Peyer's patch (tissue), 4 donors: ENCODE results near the gene ACACA. TPM values are rescaled to one million over a fixed set of nuclear protein-coding genes. Genes with fewer than 3 reads are reported as not detected.

ENCODE experiments used
- DNase-seq, 3 donors: peaks; one replicate each; pipeline ENCODE4 v3.0.0-alpha.2; 2017 to 2019
- H3K27ac ChIP-seq, 4 donors: fragments of 200-600 bp; sonication (generic); one replicate each; pipeline ENCODE4 v1.5.1; 2016 to 2019
- H3K27me3 ChIP-seq, 2 donors: fragments of 200-600 bp; sonication (generic); one replicate each; pipeline ENCODE4 v1.5.1; 2019
- H3K36me3 ChIP-seq, 3 donors: fragments of 200-600 bp; sonication (generic); one replicate each; pipeline ENCODE4 v1.5.1; 2016 to 2019
- H3K4me1 ChIP-seq, 4 donors: fragments of 200-600 bp; sonication (generic); one replicate each; pipeline ENCODE4 v1.5.1; 2016 to 2019
- H3K4me3 ChIP-seq, 4 donors: fragments of 200-600 bp; sonication (generic); 1 replicate in 3 of 4; 2 replicates in 1 of 4; pipeline ENCODE4 v1.5.1; 2016 to 2019; ENCODE audit warnings: mild to moderate bottlenecking in 1 of 4
- H3K9me3 ChIP-seq, 4 donors: fragments of 200-600 bp; sonication (generic); one replicate each; pipeline ENCODE4 v1.5.1; 2016 to 2019; ENCODE audit warnings: mild to moderate bottlenecking in 1 of 4
- CTCF ChIP-seq, 6 experiments: fragments of 450-650 bp in 4 of 6; fragments of 200-600 bp in 2 of 6; sonication (generic) in 1 of 6; IDR thresholded peaks; one replicate each; pipeline ENCODE4 v1.5.1; 2017 to 2019; ENCODE audit warnings: antibody characterized with exemption in 6 of 6, mild to moderate bottlenecking in 3 of 6, moderate library complexity in 1 of 6
- POLR2A ChIP-seq, 2 donors: fragments of 450-650 bp; IDR thresholded peaks; one replicate each; pipeline ENCODE4 v1.5.1; 2017; ENCODE audit warnings: antibody characterized with exemption in 2 of 2, mild to moderate bottlenecking in 2 of 2, moderate library complexity in 2 of 2
- total RNA-seq, 4 donors: library from RNA; depleted of rRNA; stranded (reverse); fragments of >200 nt; gene quantifications; one replicate each; pipeline ENCODE4 v1.1.0, GENCODE V29; 2016

Gene ACACA
- total RNA-seq, 4 donors from 2014 or later: 31.7 to 71.7 (median 43.0) TPM

GRCh38 chr17:37225465-37225864, 181.2 kb downstream of the ACACA start:
- H3K27me3 ChIP-seq: no peaks in the 10 kb centered on the region
- H3K27ac ChIP-seq: no peak overlapping the region
- no peak overlapping the region for H3K4me3 ChIP-seq
- no peak for DNase-seq
- H3K9me3 ChIP-seq: no peaks in the 10 kb centered on the region
- H3K4me1 ChIP-seq: no peaks in the 10 kb centered on the region
- H3K36me3 ChIP-seq: peaks cover 0 to 37% (median 0%) of the 10 kb centered on the region in 3 donors
- TF ChIP-seq POLR2A (IDR thresholded peaks at IDR 0.05) (no peak), CTCF (IDR thresholded peaks at IDR 0.05) (no peak)

- Histone ChIP-seq H3K4me1 (no peaks in the 10 kb centered on the region), H3K9me3 (no peaks in the 10 kb centered on the region), H3K27me3 (no peaks in the 10 kb centered on the region), H3K36me3 (peaks cover 0 to 39% (median 0%) of the 10 kb centered on the region in 3 donors), H3K27ac (no peak overlapping the region), H3K4me3 (no peak overlapping the region)
- DNase-seq: no peak
- TF ChIP-seq CTCF (IDR thresholded peaks at IDR 0.05) (no peak), POLR2A (IDR thresholded peaks at IDR 0.05) (no peak)
Observed at GRCh38 chr17:37221865-37222264, 184.8 kb downstream of the ACACA start.

- Histone ChIP-seq H3K36me3 (peaks cover 0 to 32% (median 0%) of the 10 kb centered on the region in 3 donors), H3K9me3 (no peaks in the 10 kb centered on the region), H3K4me1 (no peaks in the 10 kb centered on the region), H3K27me3 (no peaks in the 10 kb centered on the region), H3K27ac (no peak overlapping the region), H3K4me3 (no peak overlapping the region)
- TF ChIP-seq POLR2A (IDR thresholded peaks at IDR 0.05) (no peak), CTCF (IDR thresholded peaks at IDR 0.05) (peak in 4 of 6 experiments; percentile 15 to 40 (median 34))
- DNase-seq: peak in 1 of 3 donors; percentile 48
Observed at GRCh38 chr17:37220607-37220953, 186.1 kb downstream of the ACACA start.

DNA sequence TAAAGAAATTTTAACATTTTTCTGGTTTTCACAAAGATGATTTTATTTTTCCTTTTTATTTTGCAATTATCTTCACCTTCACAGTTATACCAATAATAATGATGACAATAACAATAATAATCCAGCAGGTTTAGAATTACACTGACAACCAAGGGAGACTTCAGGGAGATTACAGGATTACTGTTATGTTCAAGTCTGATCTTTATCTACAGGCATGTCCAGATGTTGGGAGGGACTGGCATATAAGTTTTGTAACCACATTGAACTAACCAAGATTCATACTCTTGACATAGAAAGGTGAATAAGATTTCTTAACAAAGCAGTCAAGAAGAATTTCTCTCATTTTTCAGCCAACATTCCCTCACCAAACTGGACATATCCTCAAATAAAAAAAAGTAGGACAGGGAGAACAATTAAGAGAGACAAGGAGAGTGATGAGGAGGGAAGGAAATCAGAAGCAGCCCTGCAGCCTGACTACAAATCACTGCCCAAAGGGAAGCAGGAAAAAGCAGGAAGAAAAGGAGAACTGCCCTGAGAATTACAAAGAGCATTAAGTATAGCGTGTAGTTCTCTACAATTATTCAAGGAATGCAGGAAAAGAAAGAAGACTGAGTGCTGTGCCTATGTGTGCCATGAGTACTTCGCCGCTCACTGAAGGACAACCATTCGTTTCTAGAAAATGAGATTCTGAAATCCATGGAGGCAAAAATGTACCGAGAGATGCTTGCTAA, 186.6 kb downstream of the ACACA start:
- H3K36me3 ChIP-seq: peaks cover 0 to 30% (median 0%) of the 10 kb centered on the region in 3 donors
- TF ChIP-seq CTCF (IDR thresholded peaks at IDR 0.05) (no peak), POLR2A (IDR thresholded peaks at IDR 0.05) (no peak)

DNA sequence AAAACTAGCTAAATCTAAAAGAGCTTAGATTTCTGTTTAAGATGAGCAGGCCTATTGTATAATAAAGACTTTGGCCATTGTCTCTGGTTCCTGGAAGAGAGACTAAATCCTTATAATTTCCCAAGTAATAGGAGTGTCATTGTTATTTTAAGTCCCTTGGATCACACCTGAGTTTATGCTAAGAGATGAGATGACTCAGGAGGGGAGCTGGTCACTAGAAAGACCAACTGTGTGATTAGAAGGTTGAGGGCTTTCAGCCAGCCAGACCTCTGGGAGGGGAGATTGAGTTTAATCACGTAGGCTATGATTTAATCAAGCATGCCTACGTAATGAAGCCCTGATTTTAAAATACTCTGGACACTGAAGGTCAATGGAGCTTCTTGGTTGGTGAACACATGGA, 187.8 kb downstream of the ACACA start:
- H3K4me3 ChIP-seq: no peak overlapping the region
- TF ChIP-seq POLR2A (IDR thresholded peaks at IDR 0.05) (no peak), CTCF (IDR thresholded peaks at IDR 0.05) (no peak)
- no peaks in the 10 kb centered on the region for H3K9me3 ChIP-seq
- no peaks in the 10 kb centered on the region for H3K4me1 ChIP-seq
- no peak overlapping the region for H3K27ac ChIP-seq
- no peak for DNase-seq
- H3K27me3 ChIP-seq: no peaks in the 10 kb centered on the region
- peaks cover 0 to 21% (median 0%) of the 10 kb centered on the region in 3 donors for H3K36me3 ChIP-seq

More for the DNA sequence above, 186.6 kb downstream of the ACACA start:
- no peaks in the 10 kb centered on the region for H3K9me3 ChIP-seq
- DNase-seq: no peak
- H3K4me3 ChIP-seq: no peak overlapping the region
- H3K27me3 ChIP-seq: no peaks in the 10 kb centered on the region
- H3K4me1 ChIP-seq: no peaks in the 10 kb centered on the region
- no peak overlapping the region for H3K27ac ChIP-seq
